Epidermal melanocyte (primary cell): Measurements from ENCODE around the gene PAX2.

Source experiments
- DNase-seq: peaks from one replicate; pipeline ENCODE4 v3.0.0; 2011; ENCODE audit warnings: low spot score; ENCODE audit not compliant: insufficient read length

The PAX2 gene

GRCh38 chr10:100739517-100740368 lies 5.6 kb upstream of the PAX2 start:
- no peak for DNase-seq

- no peak for DNase-seq
Observed at GRCh38 chr10:100740476-100741377, 4.7 kb upstream of the PAX2 start.

- DNase-seq, result no peak
Observed at GRCh38 chr10:100741378-100742075, 3.9 kb upstream of the PAX2 start.

GRCh38 chr10:100742076-100742771 lies 3.2 kb upstream of the PAX2 start:
- no peak for DNase-seq

GRCh38 chr10:100742936-100743335 lies 2.4 kb upstream of the PAX2 start:
- DNase-seq, result no peak

GRCh38 chr10:100743626-100744135 lies 1.7 kb upstream of the PAX2 start:
- DNase-seq, result no peak

- DNase-seq, result no peak
Observed at GRCh38 chr10:100744136-100744986, 1.0 kb upstream of the PAX2 start.

GRCh38 chr10:100745882-100746783 lies 751 bp downstream of the PAX2 start:
- peak; percentile 13 for DNase-seq

- peak; percentile 15 for DNase-seq
Observed at GRCh38 chr10:100746784-100747455, 1.5 kb downstream of the PAX2 start.

- peak; percentile 15 for DNase-seq
Observed at GRCh38 chr10:100747456-100748230, 2.3 kb downstream of the PAX2 start.

GRCh38 chr10:100748231-100749058 lies 3.1 kb downstream of the PAX2 start:
- DNase-seq, result peak; percentile 15

GRCh38 chr10:100749059-100749308 lies 3.6 kb downstream of the PAX2 start:
- DNase-seq, result peak; percentile 13

- DNase-seq, result peak; percentile 7
Observed at GRCh38 chr10:100749309-100750217, 4.2 kb downstream of the PAX2 start.

- DNase-seq, result peak; percentile 13
Observed at GRCh38 chr10:100750291-100751210, 5.2 kb downstream of the PAX2 start.
